PC-3 (cell line): ENCODE measurements around the gene GFOD1.
"Not testable (repeated sequence)": the region's sequence is repeated elsewhere in the genome, so short reads cannot be mapped to it uniquely, and the experiment has no call there.

Experiments
- EZH2phosphoT487 ChIP-seq: fragments of 300-600 bp; sonication (generic); IDR thresholded peaks from 2 replicates; pipeline ENCODE4 v1.6.1; 2018; ENCODE audit warnings: mild to moderate bottlenecking, antibody characterized with exemption, low read length, borderline replicate concordance
- TF ChIP-seq, protein P1 (sequence below): fragments of 300-600 bp; sonication (generic); conservative IDR thresholded peaks from 2 replicates; pipeline ENCODE4 v1.5.1; 2017; ENCODE audit warnings: antibody characterized with exemption, low read depth, mild to moderate bottlenecking, low read length

DNA sequence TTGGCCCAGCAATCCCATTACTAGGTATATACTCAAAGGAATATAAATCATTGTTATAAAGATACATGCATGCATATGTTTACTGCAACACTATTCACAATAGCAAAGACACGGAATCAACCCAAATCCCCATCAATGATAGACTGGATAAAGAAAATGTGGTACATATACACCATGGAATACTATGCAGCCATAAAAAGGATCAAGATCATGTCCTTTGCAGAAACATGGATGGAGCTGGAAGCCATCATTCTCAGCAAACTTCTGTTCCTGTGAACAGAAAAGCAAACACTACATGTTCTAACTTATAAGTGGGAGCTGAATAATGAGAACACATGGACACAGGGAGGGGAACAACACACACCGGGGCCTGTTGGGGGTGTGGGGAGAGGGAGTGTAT lies 27.1 kb downstream of the GFOD1 start:
- TF ChIP-seq, protein P1, sequence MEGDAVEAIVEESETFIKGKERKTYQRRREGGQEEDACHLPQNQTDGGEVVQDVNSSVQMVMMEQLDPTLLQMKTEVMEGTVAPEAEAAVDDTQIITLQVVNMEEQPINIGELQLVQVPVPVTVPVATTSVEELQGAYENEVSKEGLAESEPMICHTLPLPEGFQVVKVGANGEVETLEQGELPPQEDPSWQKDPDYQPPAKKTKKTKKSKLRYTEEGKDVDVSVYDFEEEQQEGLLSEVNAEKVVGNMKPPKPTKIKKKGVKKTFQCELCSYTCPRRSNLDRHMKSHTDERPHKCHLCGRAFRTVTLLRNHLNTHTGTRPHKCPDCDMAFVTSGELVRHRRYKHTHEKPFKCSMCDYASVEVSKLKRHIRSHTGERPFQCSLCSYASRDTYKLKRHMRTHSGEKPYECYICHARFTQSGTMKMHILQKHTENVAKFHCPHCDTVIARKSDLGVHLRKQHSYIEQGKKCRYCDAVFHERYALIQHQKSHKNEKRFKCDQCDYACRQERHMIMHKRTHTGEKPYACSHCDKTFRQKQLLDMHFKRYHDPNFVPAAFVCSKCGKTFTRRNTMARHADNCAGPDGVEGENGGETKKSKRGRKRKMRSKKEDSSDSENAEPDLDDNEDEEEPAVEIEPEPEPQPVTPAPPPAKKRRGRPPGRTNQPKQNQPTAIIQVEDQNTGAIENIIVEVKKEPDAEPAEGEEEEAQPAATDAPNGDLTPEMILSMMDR: not testable (repeated sequence)
- TF ChIP-seq EZH2phosphoT487: not testable (repeated sequence)
